ENCODE results near the gene MPV17L.
"Not testable (repeated sequence)": the region's sequence is repeated elsewhere in the genome, so short reads cannot be mapped to it uniquely, and the experiment has no call there.

MPV17L gene

DNA sequence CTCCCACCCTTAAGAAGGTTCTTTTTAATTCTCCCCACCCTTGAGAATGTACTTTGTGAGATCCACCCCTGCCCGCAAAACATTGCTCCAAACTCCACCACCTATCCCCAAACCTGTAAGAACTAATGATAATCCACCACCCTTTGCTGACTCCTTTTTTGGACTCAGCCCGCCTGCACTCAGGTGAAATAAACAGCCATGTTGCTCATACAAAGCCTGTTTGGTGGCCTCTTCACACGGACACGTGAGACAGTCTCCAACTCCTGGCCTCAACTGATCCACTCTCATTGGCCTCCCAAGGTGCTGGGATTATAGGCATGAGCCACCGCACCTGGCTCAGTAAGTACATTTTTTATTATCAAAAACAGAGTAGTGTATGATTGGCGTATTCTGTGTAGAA is 13.9 kb downstream of the MPV17L start:
- not testable (repeated sequence) for DNase-seq (ENCODE audit: low spot score)

GRCh38 chr16:15415511-15415985 is 20.0 kb downstream of the MPV17L start:
- no peak for DNase-seq (ENCODE audit: low spot score)

- DNase-seq (ENCODE audit: low spot score), result no peak
These were observed 21.6 kb downstream of the MPV17L start for GRCh38 chr16:15417197-15417596.

GRCh38 chr16:15418206-15418605 is 22.7 kb downstream of the MPV17L start:
- no peak for DNase-seq (ENCODE audit: low spot score)

GRCh38 chr16:15421696-15422095 is 26.1 kb downstream of the MPV17L start:
- not testable (repeated sequence) for DNase-seq (ENCODE audit: low spot score)

- DNase-seq (ENCODE audit: low spot score), result no peak
These were observed 26.7 kb downstream of the MPV17L start for GRCh38 chr16:15422222-15422621.

- DNase-seq (ENCODE audit: low spot score), result no peak
These were observed 30.3 kb downstream of the MPV17L start for GRCh38 chr16:15425861-15426260.

GRCh38 chr16:15426796-15427195 is 31.2 kb downstream of the MPV17L start:
- no peak for DNase-seq (ENCODE audit: low spot score)

DNA sequence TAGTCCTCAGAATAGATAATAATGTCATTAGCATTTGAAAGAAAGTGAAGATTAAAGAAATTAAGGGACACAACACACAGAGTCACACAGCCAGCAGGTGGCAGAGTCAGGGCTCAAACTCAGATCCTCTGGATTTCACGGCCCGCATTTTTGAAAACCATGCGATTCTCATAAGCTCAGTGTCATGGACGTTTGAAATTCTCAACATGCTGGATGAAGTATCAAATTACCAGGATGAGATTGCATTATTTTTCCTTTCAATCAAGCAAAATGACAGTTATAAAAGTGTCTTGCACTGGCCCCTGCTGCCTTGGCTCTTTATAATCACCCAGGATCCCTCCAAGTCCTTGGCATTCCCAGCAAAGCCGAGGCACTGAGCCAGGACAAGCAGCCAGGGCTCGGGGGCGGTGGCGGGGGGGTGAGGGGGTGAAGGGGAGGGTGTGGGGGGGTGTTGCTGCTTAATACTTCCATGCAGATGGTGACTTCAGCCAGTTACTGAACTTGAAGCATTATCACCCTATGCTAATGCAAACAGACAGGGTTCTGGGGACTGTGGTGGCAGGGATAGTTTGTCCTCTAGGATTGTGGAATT is 32.2 kb downstream of the MPV17L start:
- DNase-seq (ENCODE audit: low spot score), result peak; percentile 47

- not testable (repeated sequence) for DNase-seq (ENCODE audit: low spot score)
These were observed 35.3 kb downstream of the MPV17L start for GRCh38 chr16:15430884-15431283.

DNA sequence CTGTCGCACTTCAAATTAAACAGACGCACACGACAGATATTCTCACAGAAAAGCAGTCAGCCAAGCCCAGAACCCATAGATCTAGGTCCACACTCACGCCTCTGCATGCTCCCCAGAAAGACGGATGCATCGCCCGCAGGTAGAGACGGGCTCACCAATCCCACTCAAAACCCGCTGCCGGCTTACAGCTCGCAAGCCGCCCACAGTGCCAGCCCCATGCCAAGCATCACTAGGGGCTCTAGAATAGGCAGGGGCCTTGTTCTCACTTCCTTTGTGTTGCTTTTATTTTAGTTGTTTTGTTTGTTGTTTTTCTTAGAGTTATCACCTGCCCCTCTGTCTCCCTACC is 38.5 kb downstream of the MPV17L start:
- DNase-seq (ENCODE audit: low spot score), result peak; percentile 46

DNA sequence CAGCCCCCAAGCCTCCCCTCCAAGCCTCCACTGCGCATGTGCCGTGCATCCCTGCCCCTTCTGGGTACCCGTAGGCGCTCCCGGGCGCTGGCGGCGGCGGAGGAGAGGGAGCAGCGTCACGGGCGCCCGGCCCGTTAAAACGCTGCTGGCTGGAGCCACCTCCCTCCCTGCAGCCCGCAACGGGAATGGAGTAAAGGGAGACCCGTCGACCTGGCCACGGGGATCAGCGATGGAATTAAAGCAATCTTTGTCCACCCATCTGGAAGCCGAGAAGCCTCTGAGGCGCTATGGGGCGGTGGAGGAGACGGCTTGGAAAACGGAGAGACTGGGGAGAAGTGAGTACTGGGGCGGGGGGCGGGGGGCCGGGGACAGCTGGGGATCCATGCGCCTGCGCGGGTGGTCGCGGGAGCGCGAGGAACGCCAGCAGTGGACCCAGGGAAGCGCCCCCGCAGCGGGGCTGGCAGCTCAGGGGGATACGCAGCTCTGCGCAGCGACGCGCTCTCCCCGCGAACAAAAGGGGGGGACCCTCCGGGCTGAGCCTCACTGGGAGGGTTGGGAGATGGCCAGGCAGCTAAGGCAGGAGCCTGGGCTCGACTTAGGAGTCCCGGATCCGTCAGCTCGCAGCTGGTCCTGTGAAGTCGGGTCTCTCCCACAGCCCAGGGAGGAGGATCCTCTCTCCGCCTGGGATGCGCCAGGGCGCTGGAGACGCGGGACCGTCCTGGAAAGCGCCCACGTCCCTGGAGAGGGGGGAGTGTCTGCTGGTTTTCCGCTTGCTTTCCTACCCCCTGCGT is 39.1 kb downstream of the MPV17L start, which contains the start of gene BMERB1:
TSS of gene BMERB1 (plus strand) at position 164 of the 791 bp plus-strand sequence. CDS start at position 230, 66 bp downstream.
- peak; percentile 84 for DNase-seq (ENCODE audit: low spot score)

GRCh38 chr16:15435216-15435864 is 39.8 kb downstream of the MPV17L start:
- peak; percentile 55 for DNase-seq (ENCODE audit: low spot score)

- no peak for DNase-seq (ENCODE audit: low spot score)
These were observed 43.5 kb downstream of the MPV17L start for GRCh38 chr16:15439102-15439501.

DNA sequence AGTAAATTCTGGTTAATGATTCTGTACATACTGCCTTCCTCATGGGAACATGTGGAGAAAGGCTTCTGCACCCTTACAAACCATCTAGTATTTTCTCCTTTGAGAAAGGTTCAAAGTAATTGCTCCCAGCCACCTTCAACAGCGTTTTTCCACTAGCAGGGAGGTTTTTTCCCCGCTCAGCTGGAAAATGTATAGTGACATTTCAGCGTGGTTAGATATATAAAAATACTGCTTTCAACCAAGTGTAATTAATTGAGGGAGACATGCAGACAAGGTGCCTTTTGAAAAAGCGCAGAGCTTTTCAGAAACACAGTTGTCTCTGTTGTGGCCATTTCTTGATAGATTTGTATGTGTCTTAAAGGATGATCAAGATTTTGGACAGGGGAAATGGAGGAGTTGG is 44.0 kb downstream of the MPV17L start:
- DNase-seq (ENCODE audit: low spot score), result no peak

GRCh38 chr16:15440852-15441251 is 45.3 kb downstream of the MPV17L start:
- DNase-seq (ENCODE audit: low spot score), result no peak

GRCh38 chr16:15442140-15442539 is 46.6 kb downstream of the MPV17L start:
- not testable (repeated sequence) for DNase-seq (ENCODE audit: low spot score)

DNA sequence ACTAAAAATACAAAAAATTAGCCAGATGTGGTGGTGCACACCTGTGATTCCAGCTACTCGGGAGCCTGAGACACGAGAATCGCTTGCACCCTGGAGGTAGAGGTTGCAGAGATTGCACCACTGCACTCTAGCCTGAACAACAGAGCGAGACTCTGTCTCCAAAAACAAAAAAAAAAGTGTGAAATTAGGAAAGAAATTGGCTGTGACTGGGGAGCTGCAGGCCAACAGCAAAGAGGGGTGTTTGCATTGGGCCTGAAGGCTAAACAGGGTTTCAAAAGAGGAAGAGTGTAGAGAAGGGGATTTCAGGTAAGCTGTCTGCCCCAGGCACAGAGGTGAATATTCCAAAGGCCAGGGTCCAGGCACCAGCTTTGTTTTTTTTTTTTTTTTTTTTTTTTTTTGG is 48.2 kb downstream of the MPV17L start:
- DNase-seq (ENCODE audit: low spot score), result no peak

- no peak for DNase-seq (ENCODE audit: low spot score)
These were observed 48.7 kb downstream of the MPV17L start for GRCh38 chr16:15444264-15444663.

- no peak for DNase-seq (ENCODE audit: low spot score)
These were observed 49.9 kb downstream of the MPV17L start for GRCh38 chr16:15445450-15445849.

DNA sequence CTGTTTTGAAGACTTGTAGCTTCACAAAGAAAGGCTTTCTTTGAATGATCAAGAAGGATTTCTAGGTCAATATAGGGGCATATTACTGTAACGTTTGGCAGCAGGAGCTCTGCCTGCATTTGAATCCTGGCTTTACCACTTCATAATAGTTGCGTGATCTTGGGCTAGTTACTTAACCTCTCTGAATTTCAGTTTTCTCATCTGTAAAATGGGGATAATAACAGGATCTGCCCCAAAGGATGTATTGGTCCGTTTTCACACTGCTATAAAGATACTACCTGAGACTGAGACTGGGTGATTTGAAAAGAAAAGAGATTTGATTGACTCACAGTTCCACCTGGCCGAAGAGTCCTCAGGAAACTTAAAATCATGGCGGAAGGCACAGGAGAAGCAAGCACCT is 51.3 kb downstream of the MPV17L start:
- DNase-seq (ENCODE audit: low spot score), result no peak

DNA sequence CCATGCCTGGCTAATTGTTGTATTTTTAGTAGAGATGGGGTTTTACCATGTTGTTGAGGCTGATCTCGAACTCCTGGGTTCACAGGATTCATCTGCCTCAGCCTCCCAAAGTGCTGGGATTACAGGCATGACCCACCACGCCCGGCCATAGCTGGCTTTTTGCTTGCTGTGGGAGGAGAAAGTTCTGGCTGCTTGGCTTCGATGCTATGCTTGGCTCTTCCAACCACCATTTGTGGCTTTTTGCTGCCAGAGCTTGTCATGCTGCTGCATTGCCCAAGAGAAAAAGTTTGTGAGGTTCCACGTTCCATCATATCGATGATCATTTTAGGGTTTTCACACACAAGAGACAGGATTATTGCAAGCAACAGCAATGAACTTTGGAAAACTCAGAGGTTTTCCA is 55.1 kb downstream of the MPV17L start:
- DNase-seq (ENCODE audit: low spot score), result no peak

GRCh38 chr16:15451098-15451731 is 55.7 kb downstream of the MPV17L start:
- no peak for DNase-seq (ENCODE audit: low spot score)

Measured in ecto neural progenitor cell (in vitro differentiated cells).